ENCODE data around the gene PAIP2. TPM values are rescaled to one million over a fixed set of nuclear protein-coding genes. Genes with fewer than 3 reads are reported as not detected.
A peak's percentile ranks its signal among the peaks of the same experiment; 100 is the strongest.
"Not testable (repeated sequence)": the region's sequence is repeated elsewhere in the genome, so short reads cannot be mapped to it uniquely, and the experiment has no call there.

The PAIP2 gene
- total RNA-seq, 2 experiments from 2014 or later = 110 to 113 TPM

GRCh38 chr5:139306197-139306596, 35.5 kb upstream of the PAIP2 start:
- peaks cover 38% of the 10 kb centered on the region for H3K36me3 Mint-ChIP-seq (ENCODE audit: low read depth)

GRCh38 chr5:139306628-139307379, 34.9 kb upstream of the PAIP2 start:
- H3K9me3 Mint-ChIP-seq = no peaks in the 10 kb centered on the region
- peaks cover 36% of the 10 kb centered on the region for H3K36me3 Mint-ChIP-seq (ENCODE audit: low read depth)
- no peak for DNase-seq
- ChIA-PET CTCF (interaction anchor here (1.0 to 2.2 kb wide), 3 partner anchors 10 to 85 kb away, joined by 3 to 8 read pairs (median 4); partner anchors contain the start of gene PAIP2), POLR2A (interaction anchor here (0.6 to 30.1 kb wide), 6 partner anchors 12 to 110 kb away, joined by 3 to 384 read pairs (median 34); partner anchors contain the start of genes MATR3 and SPATA24)
- TF ChIP-seq CTCF (IDR thresholded peaks at IDR 0.05) = no peak
- H3K4me3 Mint-ChIP-seq = no peak overlapping the region
- peaks cover 83% of the 10 kb centered on the region for H3K4me1 Mint-ChIP-seq (ENCODE audit: low read depth)
- no peak for ATAC-seq
- no peaks in the 10 kb centered on the region for H3K27me3 Mint-ChIP-seq
- intact Hi-C loops (cut with micrococcal nuclease) = no loop called here
- H3K27ac Mint-ChIP-seq = peak overlapping the region; percentile 62

More at GRCh38 chr5:139306197-139306596, 35.5 kb upstream of the PAIP2 start:
- intact Hi-C loops (cut with micrococcal nuclease) = no loop called here
- Mint-ChIP-seq H3K27ac (peak overlapping the region; percentile 62), H3K4me3 (no peak overlapping the region), H3K4me1 (ENCODE audit: low read depth) (peaks cover 86% of the 10 kb centered on the region), H3K9me3 (no peaks in the 10 kb centered on the region), H3K27me3 (no peaks in the 10 kb centered on the region)
- ChIA-PET CTCF (interaction anchor here (1.0 to 2.2 kb wide), 3 partner anchors 9 to 36 kb away, joined by 3 to 8 read pairs (median 4); partner anchors contain the start of gene PAIP2), POLR2A (interaction anchor here (1.6 to 30.1 kb wide), 4 partner anchors 11 to 98 kb away, joined by 3 to 384 read pairs (median 72); partner anchors contain the start of genes MATR3 and SPATA24)
- DNase-seq (no peak), ATAC-seq (peak; percentile 26)
- no peak for TF ChIP-seq CTCF (IDR thresholded peaks at IDR 0.05)

GRCh38 chr5:139308797-139309196, 32.9 kb upstream of the PAIP2 start:
- DNase-seq (no peak), ATAC-seq (no peak)
- no peaks in the 10 kb centered on the region for H3K9me3 Mint-ChIP-seq
- peaks cover 32% of the 10 kb centered on the region for H3K36me3 Mint-ChIP-seq (ENCODE audit: low read depth)
- POLR2A ChIA-PET = interaction anchor here (0.7 to 30.1 kb wide), 4 partner anchors 9 to 28 kb away, joined by 3 to 384 read pairs (median 43); partner anchors contain the start of gene MATR3
- H3K4me1 Mint-ChIP-seq (ENCODE audit: low read depth) = peaks cover 75% of the 10 kb centered on the region
- CTCF ChIA-PET = no interaction called here
- peak overlapping the region; percentile 77 for H3K27ac Mint-ChIP-seq
- no peak overlapping the region for H3K4me3 Mint-ChIP-seq
- TF ChIP-seq CTCF (IDR thresholded peaks at IDR 0.05) = no peak
- no peaks in the 10 kb centered on the region for H3K27me3 Mint-ChIP-seq
- intact Hi-C loops (cut with micrococcal nuclease) = no loop called here

- H3K4me3 Mint-ChIP-seq = not testable (repeated sequence)
- CTCF ChIA-PET = interaction anchor here (0.8 to 1.8 kb wide), 2 partner anchors 11 to 13 kb away, joined by 3 to 9 read pairs; no protein-coding TSS in a partner anchor
These were observed 30.9 kb upstream of the PAIP2 start for GRCh38 chr5:139310715-139311186.

GRCh38 chr5:139312075-139312474, 29.6 kb upstream of the PAIP2 start:
- no peak for DNase-seq
- Mint-ChIP-seq H3K27ac (no peak overlapping the region), H3K4me3 (no peak overlapping the region), H3K27me3 (no peaks in the 10 kb centered on the region), H3K36me3 (ENCODE audit: low read depth) (peaks cover 50% of the 10 kb centered on the region), H3K9me3 (no peaks in the 10 kb centered on the region), H3K4me1 (ENCODE audit: low read depth) (peaks cover 62% of the 10 kb centered on the region)
- ChIA-PET POLR2A (interaction anchor here (0.6 to 30.1 kb wide), 7 partner anchors 8 to 83 kb away, joined by 3 to 384 read pairs (median 5); partner anchors contain the start of gene MATR3), CTCF (interaction anchor here (0.9 to 1.8 kb wide), 3 partner anchors 11 to 54 kb away, joined by 3 to 9 read pairs (median 3); no protein-coding TSS in a partner anchor)
- ATAC-seq = no peak
- no peak for TF ChIP-seq CTCF (IDR thresholded peaks at IDR 0.05)
- intact Hi-C loops (cut with micrococcal nuclease) = no loop called here

More at GRCh38 chr5:139310715-139311186, 30.9 kb upstream of the PAIP2 start:
- peaks cover 72% of the 10 kb centered on the region for H3K4me1 Mint-ChIP-seq (ENCODE audit: low read depth)
- H3K9me3 Mint-ChIP-seq; H3K27me3 Mint-ChIP-seq; intact Hi-C loops (cut with micrococcal nuclease): not testable (repeated sequence)
- ATAC-seq (peak; percentile 34), DNase-seq (peak; percentile 23)
- POLR2A ChIA-PET = interaction anchor here (0.6 to 30.1 kb wide), 4 partner anchors 12 to 764 kb away, joined by 3 to 384 read pairs (median 24); partner anchors contain the start of gene MATR3
- peaks cover 45% of the 10 kb centered on the region for H3K36me3 Mint-ChIP-seq (ENCODE audit: low read depth)
- H3K27ac Mint-ChIP-seq = peak overlapping the region; percentile 69

Data from activated CD8-positive, alpha-beta T cell treated with anti-CD3 and anti-CD28 coated beads for 36 hours (primary cell).